GM12864 (cell line): ENCODE data around the gene ARHGAP22.

Experiments
- DNase-seq: peaks from one replicate; pipeline ENCODE4 v3.0.0-alpha.2; 2011; ENCODE audit warnings: low read depth
- H3K4me3 ChIP-seq: 2 replicates; pipeline ENCODE4 v1.5.1; 2011; ENCODE audit warnings: mild to moderate bottlenecking, low read depth, low read length, control low read depth
- TF ChIP-seq, protein P1 (sequence below): IDR thresholded peaks from 2 replicates; pipeline ENCODE4 v1.5.1; 2011; ENCODE audit warnings: low read depth, mild to moderate bottlenecking, moderate library complexity, low read length, control low read depth, inconsistent platforms; ENCODE audit errors: missing control alignments

The ARHGAP22 gene

GRCh38 chr10:48608279-48608681 lies 3.4 kb upstream of the ARHGAP22 start:
- TF ChIP-seq, protein P1, sequence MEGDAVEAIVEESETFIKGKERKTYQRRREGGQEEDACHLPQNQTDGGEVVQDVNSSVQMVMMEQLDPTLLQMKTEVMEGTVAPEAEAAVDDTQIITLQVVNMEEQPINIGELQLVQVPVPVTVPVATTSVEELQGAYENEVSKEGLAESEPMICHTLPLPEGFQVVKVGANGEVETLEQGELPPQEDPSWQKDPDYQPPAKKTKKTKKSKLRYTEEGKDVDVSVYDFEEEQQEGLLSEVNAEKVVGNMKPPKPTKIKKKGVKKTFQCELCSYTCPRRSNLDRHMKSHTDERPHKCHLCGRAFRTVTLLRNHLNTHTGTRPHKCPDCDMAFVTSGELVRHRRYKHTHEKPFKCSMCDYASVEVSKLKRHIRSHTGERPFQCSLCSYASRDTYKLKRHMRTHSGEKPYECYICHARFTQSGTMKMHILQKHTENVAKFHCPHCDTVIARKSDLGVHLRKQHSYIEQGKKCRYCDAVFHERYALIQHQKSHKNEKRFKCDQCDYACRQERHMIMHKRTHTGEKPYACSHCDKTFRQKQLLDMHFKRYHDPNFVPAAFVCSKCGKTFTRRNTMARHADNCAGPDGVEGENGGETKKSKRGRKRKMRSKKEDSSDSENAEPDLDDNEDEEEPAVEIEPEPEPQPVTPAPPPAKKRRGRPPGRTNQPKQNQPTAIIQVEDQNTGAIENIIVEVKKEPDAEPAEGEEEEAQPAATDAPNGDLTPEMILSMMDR, result peak; percentile 95
- H3K4me3 ChIP-seq, result no peak overlapping the region
- peak; percentile 30 for DNase-seq

DNA sequence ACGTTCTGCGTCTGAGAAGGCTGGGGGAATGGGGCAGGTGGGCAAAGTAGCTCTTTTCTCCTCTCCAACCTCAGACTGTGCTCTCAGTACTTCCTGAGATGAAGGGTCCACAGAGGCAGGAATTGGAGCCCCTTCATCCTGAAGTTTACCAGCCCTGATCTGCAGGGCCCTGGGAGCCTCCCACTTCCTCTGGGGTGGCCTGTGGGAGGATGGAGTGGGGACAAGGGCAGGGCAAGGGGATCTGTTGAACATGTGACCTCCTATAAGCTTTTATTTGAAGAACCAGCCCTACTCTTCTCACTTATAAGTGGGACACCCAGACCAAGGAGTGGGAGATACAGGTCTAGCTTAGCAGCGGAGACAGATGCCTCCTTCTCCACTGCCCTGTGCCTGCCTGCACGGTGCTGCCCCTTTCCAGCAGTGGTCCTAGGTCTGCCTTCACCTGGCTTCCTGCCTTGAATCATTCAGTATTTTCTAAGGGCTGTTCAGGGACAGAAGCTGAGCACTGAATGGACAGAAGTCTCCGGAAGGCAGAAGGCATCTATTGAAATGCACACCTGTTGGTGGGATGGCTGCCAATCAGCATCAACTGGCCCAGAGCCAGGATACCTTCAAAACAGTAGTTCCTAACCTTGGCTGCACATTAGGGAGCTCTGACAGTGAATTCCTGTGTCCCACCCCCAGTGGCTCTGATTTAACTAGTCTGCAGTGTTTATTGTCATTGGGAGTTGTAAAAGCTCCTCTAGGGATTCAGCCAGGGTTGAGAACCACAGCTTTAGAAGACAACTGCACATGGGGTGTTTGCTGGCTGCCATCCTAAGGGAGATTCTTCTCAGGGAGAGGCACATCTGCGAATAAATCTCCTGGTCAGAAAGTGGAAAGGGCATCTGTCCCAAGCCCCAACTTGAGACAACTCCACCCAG lies 2.7 kb upstream of the ARHGAP22 start:
- no peak overlapping the region for H3K4me3 ChIP-seq
- no peak for DNase-seq
- TF ChIP-seq, protein P1, result peak; percentile 2

- TF ChIP-seq, protein P1, result no peak
- H3K4me3 ChIP-seq, result no peak overlapping the region
- DNase-seq, result no peak
Observed at GRCh38 chr10:48606530-48607355, 1.9 kb upstream of the ARHGAP22 start.

DNA sequence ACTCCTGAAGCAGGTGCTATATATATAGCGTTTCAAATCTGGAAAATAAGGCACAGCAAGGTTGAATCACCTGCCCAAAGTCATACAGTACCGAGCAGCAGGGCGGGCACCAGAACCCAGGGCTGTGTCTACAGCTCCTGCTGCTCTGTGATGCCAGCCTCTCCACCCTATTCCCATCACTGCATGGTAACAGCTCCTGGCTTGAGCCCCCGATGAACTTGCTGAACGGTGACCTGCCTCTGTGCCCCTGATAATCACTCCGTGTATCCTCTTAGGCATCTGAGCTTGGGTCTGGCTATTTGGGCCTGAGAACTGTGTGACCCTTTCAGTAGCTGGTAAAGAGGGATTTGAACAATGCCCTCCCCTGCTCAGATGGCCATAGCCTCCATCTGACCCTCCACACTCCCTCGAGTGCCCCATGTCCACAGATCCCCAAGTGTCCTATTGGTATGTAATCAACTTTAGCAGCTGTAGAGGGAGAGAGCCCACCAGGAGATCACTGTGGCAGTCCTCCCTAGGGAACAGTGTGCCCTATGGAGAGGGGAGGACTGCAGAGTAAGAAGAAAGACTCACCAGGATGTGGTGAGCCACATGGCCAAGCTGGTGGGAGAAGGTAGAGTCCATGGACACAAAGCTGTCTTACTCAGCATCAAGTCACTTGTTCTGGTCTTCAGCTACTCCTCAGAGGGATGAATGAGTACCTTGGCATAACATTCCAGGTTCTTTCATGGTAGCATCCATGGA lies 1.1 kb upstream of the ARHGAP22 start:
- no peak for DNase-seq
- TF ChIP-seq, protein P1, result no peak
- H3K4me3 ChIP-seq, result no peak overlapping the region

GRCh38 chr10:48604039-48604990 lies 558 bp downstream of the ARHGAP22 start:
- DNase-seq, result no peak
- TF ChIP-seq, protein P1, result no peak
- peak overlapping the region; percentile 38 for H3K4me3 ChIP-seq
